Measurements from ENCODE around the gene ZNF292.

GRCh38 chr6:87210979-87211378, 55.6 kb downstream of the ZNF292 start:
- TF ChIP-seq, protein P1, sequence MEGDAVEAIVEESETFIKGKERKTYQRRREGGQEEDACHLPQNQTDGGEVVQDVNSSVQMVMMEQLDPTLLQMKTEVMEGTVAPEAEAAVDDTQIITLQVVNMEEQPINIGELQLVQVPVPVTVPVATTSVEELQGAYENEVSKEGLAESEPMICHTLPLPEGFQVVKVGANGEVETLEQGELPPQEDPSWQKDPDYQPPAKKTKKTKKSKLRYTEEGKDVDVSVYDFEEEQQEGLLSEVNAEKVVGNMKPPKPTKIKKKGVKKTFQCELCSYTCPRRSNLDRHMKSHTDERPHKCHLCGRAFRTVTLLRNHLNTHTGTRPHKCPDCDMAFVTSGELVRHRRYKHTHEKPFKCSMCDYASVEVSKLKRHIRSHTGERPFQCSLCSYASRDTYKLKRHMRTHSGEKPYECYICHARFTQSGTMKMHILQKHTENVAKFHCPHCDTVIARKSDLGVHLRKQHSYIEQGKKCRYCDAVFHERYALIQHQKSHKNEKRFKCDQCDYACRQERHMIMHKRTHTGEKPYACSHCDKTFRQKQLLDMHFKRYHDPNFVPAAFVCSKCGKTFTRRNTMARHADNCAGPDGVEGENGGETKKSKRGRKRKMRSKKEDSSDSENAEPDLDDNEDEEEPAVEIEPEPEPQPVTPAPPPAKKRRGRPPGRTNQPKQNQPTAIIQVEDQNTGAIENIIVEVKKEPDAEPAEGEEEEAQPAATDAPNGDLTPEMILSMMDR (IDR thresholded peaks at IDR 0.05; ENCODE audit: low read depth, low read length, poor library complexity, severe bottlenecking) = no peak
- TF ChIP-seq EZH2phosphoT487 (IDR thresholded peaks at IDR 0.05; ENCODE audit: borderline replicate concordance, low read length) = no peak
